Endothelial cell of umbilical vein (primary cell): ENCODE measurements around the gene KCTD2. TPM values are rescaled to one million over a fixed set of nuclear protein-coding genes. Genes with fewer than 3 reads are reported as not detected.
"Not testable (repeated sequence)": the region's sequence is repeated elsewhere in the genome, so short reads cannot be mapped to it uniquely, and the experiment has no call there.

Experiments used
- BruUV-seq: library from RNA; stranded (reverse); fragments of 400-500 nt; replicated peaks from 2 replicates; lab custom pipeline; 2021; lab: Mats Ljungman, UMichigan
- CTCF ChIA-PET: fragments of 300-600, 350-600 bp; sonication (Branson Sonifier 250); formaldehyde crosslinking; loops from one replicate; lab custom pipeline; 2021; ENCODE audit warnings: antibody characterized with exemption, inconsistent platforms; lab: Charles Lee
- POLR2A ChIA-PET: fragments of 300-600, 350-600 bp; sonication (Branson Sonifier 250); formaldehyde crosslinking; loops from one replicate; lab custom pipeline; 2021; ENCODE audit warnings: antibody characterized with exemption, inconsistent platforms; lab: Charles Lee
- DNase-seq: peaks from one replicate; pipeline ENCODE4 v3.0.0-alpha.2; 2011; ENCODE audit warnings: low read depth, low spot score
- FAIRE-seq: peaks from 2 replicates; lab custom pipeline; 2011; peaks lifted over from hg19 to GRCh38; lab: Jason Lieb, UNC
- H2AFZ ChIP-seq: 2 replicates; pipeline ENCODE4 v1.6.0; 2012; ENCODE audit warnings: low read depth, low read length, control low read depth, inconsistent platforms
- H3K27ac ChIP-seq: 2 replicates; pipeline ENCODE4 v1.5.1; 2011; ENCODE audit warnings: low read depth, mild to moderate bottlenecking, control low read depth, low read length, moderate library complexity; ENCODE audit not compliant: insufficient read depth
- H3K27me3 ChIP-seq, 2 experiments: 2 replicates each; pipeline versions ENCODE4 v1.6.0 to v1.6.1; 2011; ENCODE audit warnings: low read length in 2 of 2, mixed read lengths in 1 of 2; ENCODE audit not compliant: control insufficient read depth in 2 of 2, insufficient read depth in 2 of 2
- H3K36me3 ChIP-seq, 2 experiments: 2 replicates in 1 of 2; 3 replicates in 1 of 2; pipeline ENCODE4 v1.5.1; 2011; ENCODE audit warnings: low read length in 2 of 2, mild to moderate bottlenecking in 1 of 2, moderate library complexity in 1 of 2; ENCODE audit not compliant: control insufficient read depth in 2 of 2, insufficient read depth in 2 of 2; ENCODE audit errors: extremely low read depth in 1 of 2
- H3K4me1 ChIP-seq: 3 replicates; pipeline ENCODE4 v1.5.1; 2011; ENCODE audit warnings: mild to moderate bottlenecking, low read length; ENCODE audit not compliant: control insufficient read depth, insufficient read depth; ENCODE audit errors: extremely low read depth
- H3K4me2 ChIP-seq: 2 replicates; pipeline ENCODE4 v1.6.1; 2011; ENCODE audit warnings: low read length, control low read depth, mixed read lengths; ENCODE audit not compliant: insufficient read depth
- H3K4me3 ChIP-seq, 3 experiments: fragments of 200-600 bp in 1 of 3; sonication (generic), shearing (Covaris generic) in 1 of 3; replicated peaks in 1 of 3; 2 replicates each; pipeline ENCODE4 v1.5.1; 2011 to 2016; ENCODE audit warnings: control low read depth in 3 of 3, low read length in 3 of 3, mild to moderate bottlenecking in 2 of 3, inconsistent platforms in 1 of 3, low read depth in 1 of 3, moderate library complexity in 1 of 3; ENCODE audit not compliant: insufficient read depth in 1 of 3
- H3K79me2 ChIP-seq: 2 replicates; pipeline ENCODE4 v1.6.0; 2012; ENCODE audit warnings: low read length, inconsistent platforms; ENCODE audit not compliant: control insufficient read depth, insufficient read depth
- H3K9ac ChIP-seq: replicated peaks from 2 replicates; pipeline ENCODE3; 2011; ENCODE audit warnings: low read length, control low read depth; ENCODE audit not compliant: insufficient read depth; ENCODE audit errors: extremely low read depth
- H3K9me1 ChIP-seq: replicated peaks from 3 replicates; pipeline ENCODE4 v1.6.0; 2011; ENCODE audit warnings: mild to moderate bottlenecking, low read length; ENCODE audit not compliant: control insufficient read depth, insufficient read depth; ENCODE audit errors: extremely low read depth
- H3K9me3 ChIP-seq: replicated peaks from 2 replicates; pipeline ENCODE4 v1.5.1; 2012; ENCODE audit warnings: low read length, inconsistent platforms; ENCODE audit not compliant: control insufficient read depth, insufficient read depth
- H4K20me1 ChIP-seq: replicated peaks from 2 replicates; pipeline ENCODE3; 2011; ENCODE audit warnings: mild to moderate bottlenecking, low read length; ENCODE audit not compliant: control insufficient read depth, insufficient read depth; ENCODE audit errors: extremely low read depth
- EZH2 ChIP-seq: IDR thresholded peaks from 2 replicates; pipeline ENCODE4 v1.6.1; 2012; ENCODE audit warnings: borderline replicate concordance, low read depth, mild to moderate bottlenecking, moderate library complexity, low read length, inconsistent platforms; ENCODE audit not compliant: severe bottlenecking
- FOS ChIP-seq: IDR thresholded peaks from 2 replicates; pipeline ENCODE4 v1.6.1; 2011; ENCODE audit warnings: mild to moderate bottlenecking, low read length, moderate library complexity, borderline replicate concordance; ENCODE audit not compliant: insufficient read depth
- GATA2 ChIP-seq: IDR thresholded peaks from 2 replicates; pipeline ENCODE4 v1.7.0; 2011; ENCODE audit warnings: low read depth, mild to moderate bottlenecking, moderate library complexity, mixed read lengths, low read length; ENCODE audit not compliant: insufficient read length, insufficient read depth
- JUN ChIP-seq: IDR thresholded peaks from 2 replicates; pipeline ENCODE4 v1.6.1; 2011; ENCODE audit warnings: borderline replicate concordance, low read depth; ENCODE audit not compliant: insufficient read length, insufficient read depth
- MYC ChIP-seq: IDR thresholded peaks from one replicate; pipeline ENCODE4 v1.6.1; 2011; ENCODE audit warnings: mild to moderate bottlenecking, low read depth, low read length
- POLR2A ChIP-seq: IDR thresholded peaks from 2 replicates; pipeline ENCODE4 v1.6.1; 2012; ENCODE audit warnings: low read depth, mild to moderate bottlenecking, control low read depth, low read length
- POLR2AphosphoS5 ChIP-seq: IDR thresholded peaks from 2 replicates; pipeline ENCODE4 v1.6.1; 2012; ENCODE audit warnings: low read depth, mild to moderate bottlenecking, control low read depth, low read length, moderate library complexity; ENCODE audit not compliant: insufficient read depth
- dilution Hi-C: fragments of 300-500 bp; cut with MboI; formaldehyde crosslinking; loops from one replicate; pipeline ENCODE4 v1.15.0; 2019; ENCODE audit warnings: low sequenced_read_pairs; ENCODE audit not compliant: extremely low pct_ligation_motif_present
- intact Hi-C: fragments of 100-400 bp; cut with micrococcal nuclease; formaldehyde crosslinking; loops from one replicate; pipeline ENCODE4 v1.10.0; 2022
- polyA plus RNA-seq, 4 experiments: library from polyadenylated mRNA; depleted of rRNA in 3 of 4; stranded (reverse) in 3 of 4; unstranded in 1 of 4; fragments of >200 nt; gene quantifications; 2 replicates each; pipeline versions ENCODE4 v1.2.1 to v1.2.3, GENCODE V29; 2011 to 2012; ENCODE audit warnings: missing spikeins in 1 of 4
- total RNA-seq: library from RNA; stranded (reverse); gene quantifications from 2 replicates; pipeline ENCODE4 v1.2.3, GENCODE V29; 2021
- TF ChIP-seq, protein P1 (sequence below), 2 donors: IDR thresholded peaks; 1 replicate in 1 of 2; 2 replicates in 1 of 2; pipeline ENCODE4 v1.5.1; 2011; ENCODE audit warnings: low read length in 2 of 2, mild to moderate bottlenecking in 2 of 2, moderate library complexity in 2 of 2, control low read depth in 1 of 2, inconsistent platforms in 1 of 2, low read depth in 1 of 2; ENCODE audit not compliant: insufficient read depth in 1 of 2; ENCODE audit errors: extremely low read depth in 1 of 2
- TF ChIP-seq, protein P2 (sequence below): IDR thresholded peaks from 2 replicates; pipeline ENCODE4 v1.6.1; 2011; ENCODE audit not compliant: insufficient read depth, insufficient read length

KCTD2 gene
- total and polyA plus RNA-seq, 2 donors (not counting 3 experiments of a cell fraction or from before 2014, with no cell fraction given), result 23.2 to 24.8 TPM

DNA sequence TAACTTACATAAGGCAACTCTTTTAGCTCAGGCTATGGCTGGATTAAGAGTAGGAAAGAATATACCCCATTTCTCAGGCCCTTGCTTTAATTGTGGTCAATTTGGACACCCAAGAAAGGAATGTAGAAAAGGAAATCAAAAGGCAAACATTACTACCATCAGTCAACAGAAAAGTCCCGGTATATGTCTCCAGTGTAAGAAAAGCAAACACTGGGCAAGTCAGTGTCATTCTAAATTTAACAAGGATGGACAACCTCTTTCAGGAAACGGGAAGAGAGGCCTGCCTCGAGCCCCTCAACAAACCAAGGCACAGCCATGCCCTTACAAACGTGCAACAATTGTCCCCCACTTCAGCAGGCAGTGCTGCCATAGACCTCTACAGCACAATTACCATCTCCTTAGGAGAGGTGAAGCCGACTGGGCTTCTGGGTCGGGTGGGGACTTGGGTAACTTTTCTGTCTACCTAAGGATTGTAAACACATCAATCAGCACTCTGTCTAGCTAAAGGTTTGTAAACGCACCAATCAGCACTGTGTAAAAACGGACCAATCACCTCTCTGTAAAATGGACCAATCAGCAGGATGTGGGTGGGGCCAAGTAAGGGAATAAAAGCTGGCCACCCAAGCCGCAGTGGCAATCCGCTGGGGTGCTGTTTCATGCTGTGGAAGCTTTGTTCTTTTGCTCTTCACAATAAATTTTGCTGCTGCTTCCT is 22.2 kb upstream of the KCTD2 start:
- no peak overlapping the region for H3K4me3 ChIP-seq
- H3K9me3 ChIP-seq, result no peaks in the 10 kb centered on the region
- H3K9ac ChIP-seq, result no peak overlapping the region
- no peaks in the 10 kb centered on the region for H3K9me1 ChIP-seq
- H3K4me1 ChIP-seq, result no peaks in the 10 kb centered on the region
- ChIA-PET POLR2A (no interaction called here), CTCF (interaction anchor here (0.9 to 3.1 kb wide), 2 partner anchors 12 to 62 kb away, joined by 3 to 26 read pairs; partner anchors contain the start of gene MRPL58)
- H3K27ac ChIP-seq, result no peak overlapping the region
- H3K36me3 ChIP-seq, result peaks cover 5 to 20% of the 10 kb centered on the region in 2 experiments
- no peak overlapping the region for H3K4me2 ChIP-seq
- no peaks in the 10 kb centered on the region for H3K79me2 ChIP-seq
- BruUV-seq, result no TSS peak
- H2AFZ ChIP-seq, result no peak overlapping the region
- dilution Hi-C loops (no loop called here), intact Hi-C loops (no loop called here)
- H4K20me1 ChIP-seq, result no peaks in the 10 kb centered on the region
- DNase-seq, result no peak
- no peaks in the 10 kb centered on the region for H3K27me3 ChIP-seq
- no peak for FAIRE-seq
- TF ChIP-seq, protein P1, sequence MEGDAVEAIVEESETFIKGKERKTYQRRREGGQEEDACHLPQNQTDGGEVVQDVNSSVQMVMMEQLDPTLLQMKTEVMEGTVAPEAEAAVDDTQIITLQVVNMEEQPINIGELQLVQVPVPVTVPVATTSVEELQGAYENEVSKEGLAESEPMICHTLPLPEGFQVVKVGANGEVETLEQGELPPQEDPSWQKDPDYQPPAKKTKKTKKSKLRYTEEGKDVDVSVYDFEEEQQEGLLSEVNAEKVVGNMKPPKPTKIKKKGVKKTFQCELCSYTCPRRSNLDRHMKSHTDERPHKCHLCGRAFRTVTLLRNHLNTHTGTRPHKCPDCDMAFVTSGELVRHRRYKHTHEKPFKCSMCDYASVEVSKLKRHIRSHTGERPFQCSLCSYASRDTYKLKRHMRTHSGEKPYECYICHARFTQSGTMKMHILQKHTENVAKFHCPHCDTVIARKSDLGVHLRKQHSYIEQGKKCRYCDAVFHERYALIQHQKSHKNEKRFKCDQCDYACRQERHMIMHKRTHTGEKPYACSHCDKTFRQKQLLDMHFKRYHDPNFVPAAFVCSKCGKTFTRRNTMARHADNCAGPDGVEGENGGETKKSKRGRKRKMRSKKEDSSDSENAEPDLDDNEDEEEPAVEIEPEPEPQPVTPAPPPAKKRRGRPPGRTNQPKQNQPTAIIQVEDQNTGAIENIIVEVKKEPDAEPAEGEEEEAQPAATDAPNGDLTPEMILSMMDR (IDR thresholded peaks at IDR 0.05; ENCODE audit: extremely low read depth in 1 of 2, insufficient read depth in 1 of 2, low read depth in 1 of 2, low read length in 2 of 2), result no peak
- TF ChIP-seq POLR2AphosphoS5 (no peak), EZH2 (no peak), JUN (no peak), FOS (no peak), POLR2A (no peak), MYC (no peak), GATA2 (no peak)
- TF ChIP-seq, protein P2, sequence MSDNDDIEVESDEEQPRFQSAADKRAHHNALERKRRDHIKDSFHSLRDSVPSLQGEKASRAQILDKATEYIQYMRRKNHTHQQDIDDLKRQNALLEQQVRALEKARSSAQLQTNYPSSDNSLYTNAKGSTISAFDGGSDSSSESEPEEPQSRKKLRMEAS, result no peak

DNA sequence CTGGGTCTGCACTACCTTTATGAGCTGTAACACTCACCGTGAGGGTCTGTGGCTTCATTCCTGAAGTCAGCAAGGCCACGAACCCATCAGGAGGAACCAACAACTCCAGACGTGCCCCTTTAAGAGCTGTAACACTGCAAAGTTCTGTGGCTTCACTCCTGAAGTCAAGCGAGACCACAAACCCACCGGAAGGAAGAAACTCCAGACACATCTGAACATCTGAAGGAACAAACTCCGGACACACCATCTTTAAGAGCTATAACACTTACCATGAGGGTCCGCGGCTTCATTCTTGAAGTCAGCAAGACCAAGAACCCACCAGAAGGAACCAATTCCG is 21.7 kb upstream of the KCTD2 start:
- FAIRE-seq, POLR2A ChIA-PET, BruUV-seq, H3K9me1 ChIP-seq, H2AFZ ChIP-seq, H3K9me3 ChIP-seq, H3K4me2 ChIP-seq, H3K27ac ChIP-seq, DNase-seq, H3K79me2 ChIP-seq, H3K27me3 ChIP-seq, dilution Hi-C loops, H3K9ac ChIP-seq, H3K4me1 ChIP-seq, H4K20me1 ChIP-seq, H3K4me3 ChIP-seq, intact Hi-C loops: not testable (repeated sequence)
- peaks cover 5 to 17% of the 10 kb centered on the region in 2 experiments for H3K36me3 ChIP-seq
- CTCF ChIA-PET, result interaction anchor here (0.9 to 3.1 kb wide), 2 partner anchors 13 to 63 kb away, joined by 3 to 26 read pairs; partner anchors contain the start of gene MRPL58
